SK-N-SH (cell line): ENCODE data around the gene TBCD. TPM values are rescaled to one million over a fixed set of nuclear protein-coding genes. Genes with fewer than 3 reads are reported as not detected.
A peak's percentile ranks its signal among the peaks of the same experiment; 100 is the strongest.

ENCODE experiments used
- CTCF ChIA-PET: fragments of 300-600, 350-600 bp; formaldehyde crosslinking; extraction: SDS; loops from one replicate; lab custom pipeline; 2021; lab: Yijun Ruan, JAX
- POLR2A ChIA-PET: fragments of 350-600 bp; sonication (Branson Sonifier 250); formaldehyde crosslinking; extraction: SDS; loops from one replicate; lab custom pipeline; 2020; ENCODE audit warnings: antibody characterized with exemption, inconsistent platforms; lab: Yijun Ruan, JAX
- DNase-seq: peaks from one replicate; pipeline ENCODE4 v3.0.0; 2012
- H2AFZ ChIP-seq: fragments of 200-600 bp; sonication (generic); 2 replicates; pipeline ENCODE4 v1.8.1; 2016; ENCODE audit warnings: antibody characterized with exemption, mild to moderate bottlenecking, low read depth
- H3F3A ChIP-seq: fragments of 200-600 bp; sonication (generic); replicated peaks from 2 replicates; pipeline ENCODE3; 2016; ENCODE audit warnings: antibody characterized with exemption, mild to moderate bottlenecking; ENCODE audit not compliant: insufficient read depth
- H3K27ac ChIP-seq, 2 experiments: fragments of 200-500 bp in 1 of 2; fragments of 200-600 bp in 1 of 2; sonication (Bioruptor generic) in 1 of 2; sonication (generic), shearing (Covaris generic) in 1 of 2; 2 replicates each; pipeline versions ENCODE4 v1.5.1 to v1.6.1; 2014 to 2016; ENCODE audit warnings: low read depth in 2 of 2, inconsistent platforms in 1 of 2, low read length in 1 of 2, mild to moderate bottlenecking in 1 of 2, mixed read lengths in 1 of 2
- H3K27me3 ChIP-seq: fragments of 200-600 bp; sonication (generic), shearing (Covaris generic); 2 replicates; pipeline ENCODE4 v1.6.1; 2016; ENCODE audit warnings: mixed run types; ENCODE audit not compliant: insufficient read depth
- H3K36me3 ChIP-seq, 2 experiments: fragments of 200-500 bp in 1 of 2; fragments of 200-600 bp in 1 of 2; sonication (Bioruptor generic) in 1 of 2; sonication (generic) in 1 of 2; replicated peaks in 1 of 2; 2 replicates each; pipeline versions ENCODE3 to v1.5.1; 2014 to 2016; ENCODE audit warnings: low read length in 1 of 2, mild to moderate bottlenecking in 1 of 2; ENCODE audit not compliant: insufficient read depth in 2 of 2, control insufficient read depth in 1 of 2
- H3K4me1 ChIP-seq, 2 experiments: fragments of 200-500 bp in 1 of 2; fragments of 200-600 bp in 1 of 2; sonication (Bioruptor generic) in 1 of 2; sonication (generic), shearing (Covaris generic) in 1 of 2; 2 replicates each; pipeline versions ENCODE4 v1.5.1 to v1.6.1; 2014 to 2016; ENCODE audit warnings: low read depth in 1 of 2, low read length in 1 of 2, mixed run types in 1 of 2; ENCODE audit not compliant: insufficient read depth in 2 of 2, control insufficient read depth in 1 of 2
- H3K4me2 ChIP-seq: fragments of 200-600 bp; sonication (generic), shearing (Covaris generic); 2 replicates; pipeline ENCODE4 v1.6.1; 2017; ENCODE audit warnings: mixed run types
- H3K4me3 ChIP-seq, 2 experiments: fragments of 200-500 bp in 1 of 2; fragments of 200-600 bp in 1 of 2; sonication (Bioruptor generic) in 1 of 2; sonication (generic), shearing (Covaris generic) in 1 of 2; 2 replicates each; pipeline versions ENCODE4 v1.5.1 to v1.8.1; 2014 to 2016; ENCODE audit warnings: low read depth in 2 of 2, inconsistent platforms in 1 of 2, low read length in 1 of 2, mild to moderate bottlenecking in 1 of 2, mixed read lengths in 1 of 2, moderate library complexity in 1 of 2
- H3K79me2 ChIP-seq: fragments of 200-600 bp; sonication (generic); 2 replicates; pipeline ENCODE4 v1.8.1; 2017; ENCODE audit warnings: mild to moderate bottlenecking; ENCODE audit not compliant: insufficient read depth
- H3K9ac ChIP-seq: fragments of 200-600 bp; sonication (generic); 2 replicates; pipeline ENCODE4 v1.6.1; 2017; ENCODE audit warnings: mixed run types
- H3K9me2 ChIP-seq: fragments of 200-600 bp; sonication (generic); 2 replicates; pipeline ENCODE4 v1.6.1; 2017; ENCODE audit warnings: mixed run types
- H3K9me3 ChIP-seq: fragments of 200-600 bp; sonication (generic); 2 replicates; pipeline ENCODE4 v1.6.1; 2017; ENCODE audit warnings: mixed run types, mild to moderate bottlenecking, moderate library complexity
- H4K20me1 ChIP-seq: fragments of 200-600 bp; sonication (generic); 2 replicates; pipeline ENCODE4 v1.6.1; 2017; ENCODE audit warnings: mild to moderate bottlenecking, mixed run types; ENCODE audit not compliant: insufficient read depth
- CTCF ChIP-seq: fragments of 200-600 bp; sonication (generic); IDR thresholded peaks from 2 replicates; pipeline ENCODE4 v1.6.1; 2017; ENCODE audit warnings: antibody characterized with exemption, mild to moderate bottlenecking, moderate library complexity
- ELF1 ChIP-seq: IDR thresholded peaks from 2 replicates; pipeline ENCODE4 v1.4.0; 2012
- EP300 ChIP-seq, 2 experiments: IDR thresholded peaks; 2 replicates each; pipeline versions ENCODE4 v1.4.0 to v1.6.1; 2012; ENCODE audit warnings: borderline replicate concordance in 1 of 2, low read depth in 1 of 2, low read length in 1 of 2
- FOXM1 ChIP-seq: IDR thresholded peaks from 2 replicates; pipeline ENCODE4 v1.4.0; 2012; ENCODE audit warnings: low read depth, mild to moderate bottlenecking
- GABPA ChIP-seq: IDR thresholded peaks from 2 replicates; pipeline ENCODE4 v1.4.0; 2012; ENCODE audit warnings: low read depth, mild to moderate bottlenecking
- MEF2A ChIP-seq: IDR thresholded peaks from 2 replicates; pipeline ENCODE4 v1.4.0; 2012; ENCODE audit warnings: low read depth, borderline replicate concordance
- RAD21 ChIP-seq: IDR thresholded peaks from 2 replicates; pipeline ENCODE4 v1.6.1; 2012; ENCODE audit warnings: mild to moderate bottlenecking, low read length
- RCOR1 ChIP-seq: fragments of 150-350 bp; IDR thresholded peaks from 2 replicates; pipeline ENCODE4 v1.6.1; 2017; ENCODE audit warnings: antibody characterized with exemption, low read length
- SIN3A ChIP-seq: IDR thresholded peaks from 2 replicates; pipeline ENCODE4 v1.6.1; 2012; ENCODE audit warnings: low read depth, mild to moderate bottlenecking, low read length, moderate library complexity, borderline replicate concordance
- SMC3 ChIP-seq: IDR thresholded peaks from 2 replicates; pipeline ENCODE4 v1.6.1; 2012; ENCODE audit warnings: low read depth, low read length, improper control_type of control experiment
- TCF12 ChIP-seq: IDR thresholded peaks from 2 replicates; pipeline ENCODE4 v1.4.0; 2012
- USF1 ChIP-seq: IDR thresholded peaks from 2 replicates; pipeline ENCODE4 v1.4.0; 2012; ENCODE audit warnings: low read depth, borderline replicate concordance
- ZBTB33 ChIP-seq: IDR thresholded peaks from 2 replicates; pipeline ENCODE4 v1.4.0; 2012; ENCODE audit warnings: low read depth, borderline replicate concordance
- WGBS: methylation state at CpG from one replicate; pipeline ENCODE4 v1.1.6; 2017; ENCODE audit warnings: low lambda C conversion rate; 5-methylcytosine and 5-hydroxymethylcytosine counted together
- polyA plus RNA-seq, 3 experiments: library from polyadenylated mRNA; depleted of rRNA; stranded (reverse); fragments of >200 nt; gene quantifications; 2 replicates each; pipeline ENCODE4 v1.2.3, GENCODE V29; 2012
- TF ChIP-seq, protein P1 (sequence below): fragments of 150-350 bp; IDR thresholded peaks from 2 replicates; pipeline ENCODE4 v1.6.1; 2016; ENCODE audit warnings: mild to moderate bottlenecking, low read depth, low read length
- TF ChIP-seq, protein P2 (sequence below): IDR thresholded peaks from 2 replicates; pipeline ENCODE4; 2012

TBCD gene
- polyA plus RNA-seq, 1 of the 3 experiments (the other 2 are of a cell fraction) = 107 TPM

GRCh38 chr17:82781894-82782274 is 30.0 kb downstream of the TBCD start:
- Histone ChIP-seq H2AFZ (no peak overlapping the region), H3K9me2 (no peaks in the 10 kb centered on the region), H3K36me3 (peaks cover 12 to 18% of the 10 kb centered on the region in 2 experiments), H3K27ac (peak overlapping the region in 1 of 2 experiments; percentile 19; a peak in 1 of 4 replicates), H3K4me1 (no peaks in the 10 kb centered on the region; a peak in 2 of 4 replicates), H4K20me1 (peaks cover 14% of the 10 kb centered on the region; the same call in 1 of the 2 replicates), H3F3A (peaks cover 3% of the 10 kb centered on the region), H3K9ac (no peak overlapping the region), H3K4me2 (no peak overlapping the region), H3K9me3 (no peaks in the 10 kb centered on the region), H3K79me2 (peaks cover 10% of the 10 kb centered on the region), H3K4me3 (no peak overlapping the region; a peak in 1 of 4 replicates), H3K27me3 (no peaks in the 10 kb centered on the region)
- TF ChIP-seq RCOR1 = peak; percentile 63
- no peak for TF ChIP-seq TCF12
- TF ChIP-seq, protein P1, sequence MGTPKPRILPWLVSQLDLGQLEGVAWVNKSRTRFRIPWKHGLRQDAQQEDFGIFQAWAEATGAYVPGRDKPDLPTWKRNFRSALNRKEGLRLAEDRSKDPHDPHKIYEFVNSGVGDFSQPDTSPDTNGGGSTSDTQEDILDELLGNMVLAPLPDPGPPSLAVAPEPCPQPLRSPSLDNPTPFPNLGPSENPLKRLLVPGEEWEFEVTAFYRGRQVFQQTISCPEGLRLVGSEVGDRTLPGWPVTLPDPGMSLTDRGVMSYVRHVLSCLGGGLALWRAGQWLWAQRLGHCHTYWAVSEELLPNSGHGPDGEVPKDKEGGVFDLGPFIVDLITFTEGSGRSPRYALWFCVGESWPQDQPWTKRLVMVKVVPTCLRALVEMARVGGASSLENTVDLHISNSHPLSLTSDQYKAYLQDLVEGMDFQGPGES = no peak
- TF ChIP-seq SMC3 = peak; percentile 99
- peak; percentile 99 for TF ChIP-seq RAD21
- peak; percentile 100 for TF ChIP-seq CTCF
- no peak for TF ChIP-seq GABPA
- peak; percentile 98 for DNase-seq
- POLR2A ChIA-PET = interaction anchor here (0.7 kb wide), 1 partner anchor 136 kb away, joined by 3 read pairs; no protein-coding TSS in a partner anchor
- 41% methylated on average over 8 of the region's 8 CpGs for WGBS
- CTCF ChIA-PET = interaction anchor here (0.5 to 3.7 kb wide), 60 partner anchors 9 to 488 kb away, joined by 3 to 49 read pairs (median 4); no protein-coding TSS in a partner anchor

DNA sequence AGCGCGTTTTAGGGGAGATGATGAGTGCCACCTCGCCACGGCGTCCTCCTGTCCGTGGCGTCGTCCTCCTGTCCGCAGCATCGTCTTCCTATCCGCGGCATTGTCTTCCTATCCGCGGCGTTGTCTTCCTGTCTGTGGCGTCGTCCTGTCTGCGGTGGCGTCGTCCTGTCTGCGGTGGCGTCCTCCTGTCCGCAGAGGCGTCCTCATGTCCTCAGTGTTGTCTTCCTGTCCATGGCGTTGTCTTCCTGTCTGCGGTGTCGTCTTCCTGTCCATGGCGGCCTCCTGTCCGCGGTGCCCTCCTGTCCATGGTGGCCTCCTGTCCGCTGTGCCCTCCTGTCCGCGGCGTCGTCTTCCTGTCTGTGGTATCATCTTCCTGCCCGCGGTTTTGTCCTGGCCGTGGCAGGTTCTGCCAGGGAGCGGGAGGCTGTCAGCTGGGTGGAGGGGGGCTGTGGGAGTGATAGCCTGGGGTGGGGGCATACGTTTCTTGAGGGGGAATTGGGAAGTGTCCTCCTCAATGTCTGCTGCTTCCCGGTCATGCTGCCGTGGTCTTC is 30.9 kb downstream of the TBCD start:
- WGBS = 96% methylated on average over 42 of the region's 42 CpGs
- H4K20me1 ChIP-seq = peaks cover 14% of the 10 kb centered on the region; the same call in 1 of the 2 replicates
- peaks cover 3% of the 10 kb centered on the region for H3F3A ChIP-seq
- no peak overlapping the region for H3K9ac ChIP-seq
- ChIA-PET CTCF (interaction anchor here (0.7 to 3.7 kb wide), 19 partner anchors 10 to 420 kb away, joined by 3 to 49 read pairs (median 7); no protein-coding TSS in a partner anchor), POLR2A (no interaction called here)
- H3K27me3 ChIP-seq = no peaks in the 10 kb centered on the region
- peaks cover 12 to 16% of the 10 kb centered on the region in 2 experiments for H3K36me3 ChIP-seq
- no peak overlapping the region for H3K4me2 ChIP-seq
- H3K4me3 ChIP-seq = no peak overlapping the region
- H3K79me2 ChIP-seq = peaks cover 10% of the 10 kb centered on the region
- H3K9me3 ChIP-seq = no peaks in the 10 kb centered on the region
- no peaks in the 10 kb centered on the region; a peak in 2 of 4 replicates for H3K4me1 ChIP-seq
- H3K9me2 ChIP-seq = no peaks in the 10 kb centered on the region
- H3K27ac ChIP-seq = no peak overlapping the region
- no peak for DNase-seq
- H2AFZ ChIP-seq = no peak overlapping the region
- no peak for TF ChIP-seq ZBTB33
- TF ChIP-seq FOXM1 = no peak
- no peak for TF ChIP-seq MEF2A
- TF ChIP-seq ELF1 = no peak
- no peak for TF ChIP-seq USF1
- TF ChIP-seq SIN3A = no peak
- TF ChIP-seq, protein P1 = no peak
- no peak for TF ChIP-seq CTCF
- TF ChIP-seq EP300 (IDR thresholded peaks at IDR 0.05; ENCODE audit: borderline replicate concordance in 1 of 2, low read depth in 1 of 2, low read length in 1 of 2) = no peak
- TF ChIP-seq, protein P2, sequence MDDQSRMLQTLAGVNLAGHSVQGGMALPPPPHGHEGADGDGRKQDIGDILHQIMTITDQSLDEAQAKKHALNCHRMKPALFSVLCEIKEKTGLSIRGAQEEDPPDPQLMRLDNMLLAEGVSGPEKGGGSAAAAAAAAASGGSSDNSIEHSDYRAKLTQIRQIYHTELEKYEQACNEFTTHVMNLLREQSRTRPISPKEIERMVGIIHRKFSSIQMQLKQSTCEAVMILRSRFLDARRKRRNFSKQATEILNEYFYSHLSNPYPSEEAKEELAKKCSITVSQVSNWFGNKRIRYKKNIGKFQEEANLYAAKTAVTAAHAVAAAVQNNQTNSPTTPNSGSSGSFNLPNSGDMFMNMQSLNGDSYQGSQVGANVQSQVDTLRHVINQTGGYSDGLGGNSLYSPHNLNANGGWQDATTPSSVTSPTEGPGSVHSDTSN = no peak
- TF ChIP-seq SMC3 = no peak
